B cell (primary cell): ENCODE measurements around the gene ZBTB11.

Experiments used
- CTCF ChIP-seq: fragments of 200-600 bp; IDR thresholded peaks from one replicate; pipeline ENCODE4 v1.8.0; 2022; ENCODE audit warnings: antibody characterized with exemption, mild to moderate bottlenecking
- EZH2 ChIP-seq: IDR thresholded peaks from 2 replicates; pipeline ENCODE4 v1.6.1; 2012; ENCODE audit warnings: borderline replicate concordance, low read depth, mild to moderate bottlenecking, moderate library complexity, low read length; ENCODE audit not compliant: insufficient read depth, poor library complexity, severe bottlenecking

- TF ChIP-seq CTCF (no peak), EZH2 (no peak)
These were observed 26.2 kb upstream of the ZBTB11 start for GRCh38 chr3:101703169-101703568.
